NCI-H2227 treated with DMSO at 0.1 percent for 48 hours (cell line): Measurements from ENCODE around the gene FNDC11.

Experiments used
- DNase-seq: peaks from one replicate; lab custom pipeline; 2025; lab: John Stamatoyannopoulos, UW

The FNDC11 gene

GRCh38 chr20:63539441-63540370 lies 14.3 kb upstream of the FNDC11 start:
- DNase-seq, result no peak

GRCh38 chr20:63540417-63541186 lies 13.4 kb upstream of the FNDC11 start:
- DNase-seq, result no peak

GRCh38 chr20:63541371-63541770 lies 12.6 kb upstream of the FNDC11 start:
- DNase-seq, result no peak

- no peak for DNase-seq
These were observed 11.9 kb upstream of the FNDC11 start for GRCh38 chr20:63542031-63542559.

GRCh38 chr20:63542696-63543095 lies 11.3 kb upstream of the FNDC11 start:
- no peak for DNase-seq

GRCh38 chr20:63543131-63543530 lies 10.8 kb upstream of the FNDC11 start:
- no peak for DNase-seq

GRCh38 chr20:63543733-63544132 lies 10.2 kb upstream of the FNDC11 start:
- DNase-seq, result no peak

GRCh38 chr20:63544241-63544957 lies 9.6 kb upstream of the FNDC11 start:
- no peak for DNase-seq

GRCh38 chr20:63544958-63545516 lies 8.9 kb upstream of the FNDC11 start:
- no peak for DNase-seq

- no peak for DNase-seq
These were observed 8.1 kb upstream of the FNDC11 start for GRCh38 chr20:63545814-63546213.

GRCh38 chr20:63546256-63546955 lies 7.6 kb upstream of the FNDC11 start:
- no peak for DNase-seq

- no peak for DNase-seq
These were observed 6.8 kb upstream of the FNDC11 start for GRCh38 chr20:63546956-63547724.

GRCh38 chr20:63547725-63548480 lies 6.1 kb upstream of the FNDC11 start, which contains the start of gene SRMS:
Gene SRMS, minus strand, starts transcription at chr20:63547749. Its CDS starts 286 bp downstream, at chr20:63547463.
- DNase-seq, result no peak

GRCh38 chr20:63548542-63548941 lies 5.4 kb upstream of the FNDC11 start:
- no peak for DNase-seq

- no peak for DNase-seq
These were observed 4.9 kb upstream of the FNDC11 start for GRCh38 chr20:63549019-63549418.

- DNase-seq, result no peak
These were observed 4.2 kb upstream of the FNDC11 start for GRCh38 chr20:63549679-63550282.

- DNase-seq, result no peak
These were observed 2.9 kb upstream of the FNDC11 start for GRCh38 chr20:63551068-63551467.

- DNase-seq, result no peak
These were observed 1.3 kb upstream of the FNDC11 start for GRCh38 chr20:63552481-63553249.
